Spinal cord (tissue), 10 donors: ENCODE measurements around the gene PLEKHG2. TPM values are rescaled to one million over a fixed set of nuclear protein-coding genes. Genes with fewer than 3 reads are reported as not detected.
A peak's percentile ranks its signal among the peaks of the same experiment; 100 is the strongest.

Source experiments
- DNase-seq, 6 donors: peaks; one replicate each; pipeline versions ENCODE4 v3.0.0 to v3.0.0-alpha.2; 2013 to 2015; ENCODE audit warnings: low spot score in 6 of 6, low read depth in 4 of 6
- H3K27ac ChIP-seq: one replicate; pipeline ENCODE4 v1.5.1; 2013; ENCODE audit warnings: low read depth, low read length, control low read depth
- H3K27me3 ChIP-seq: one replicate; pipeline ENCODE4 v1.6.1; 2013; ENCODE audit warnings: low read length; ENCODE audit not compliant: control insufficient read depth, insufficient read depth
- H3K36me3 ChIP-seq: one replicate; pipeline ENCODE4 v1.6.1; 2013; ENCODE audit warnings: low read length; ENCODE audit not compliant: control insufficient read depth, insufficient read depth
- H3K4me1 ChIP-seq: one replicate; pipeline ENCODE4 v1.6.1; 2013; ENCODE audit warnings: low read length; ENCODE audit not compliant: control insufficient read depth, insufficient read depth
- H3K4me3 ChIP-seq: one replicate; pipeline ENCODE4 v1.5.1; 2013; ENCODE audit warnings: low read depth, low read length, control low read depth
- H3K9me3 ChIP-seq: one replicate; pipeline ENCODE4 v1.6.1; 2013; ENCODE audit warnings: low read length; ENCODE audit not compliant: control insufficient read depth, insufficient read depth
- WGBS: methylation state at CpG from one replicate; pipeline ENCODE4 v1.1.5; 2013; ENCODE audit warnings: missing lambda C conversion rate; ENCODE audit not compliant: insufficient coverage; 5-methylcytosine and 5-hydroxymethylcytosine counted together
- polyA plus RNA-seq, 2 donors: library from polyadenylated mRNA; unstranded; fragments of 120-200 nt; gene quantifications; one replicate each; pipeline ENCODE4 v1.2.1, GENCODE V29; 2013; ENCODE audit not compliant: insufficient read length in 2 of 2
- total RNA-seq, 2 donors: library from RNA; depleted of rRNA in 1 of 2; stranded (reverse); fragments of 120-200 nt in 1 of 2; fragments of >200 nt in 1 of 2; gene quantifications; one replicate each; pipeline versions ENCODE4 v1.2.3 to v1.2.4, GENCODE V29; 2013 to 2014
- donor health status: healthy.

PLEKHG2 gene
- total and polyA plus RNA-seq, 4 donors = 14.2 to 58.2 (median 37.2) TPM

DNA sequence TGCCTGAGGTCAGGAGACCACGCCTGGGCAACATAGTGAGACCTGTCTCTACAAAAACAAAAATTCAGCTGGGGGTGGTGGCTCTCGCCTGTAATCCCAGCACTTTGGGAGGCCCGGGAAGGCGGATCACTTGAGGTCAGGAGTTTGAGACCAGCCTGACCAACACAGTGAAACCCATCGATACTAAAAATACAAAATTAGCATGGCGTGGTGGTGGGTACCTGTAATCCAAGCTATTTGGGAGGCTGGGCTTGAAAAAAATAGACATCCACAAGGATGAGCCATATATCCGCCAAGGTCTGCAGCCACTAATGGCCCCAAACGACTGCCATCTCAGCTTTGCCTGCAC is 20.2 kb downstream of the PLEKHG2 start:
- no peaks in the 10 kb centered on the region for H3K27me3 ChIP-seq

GRCh38 chr19:39433480-39434079 is 21.1 kb downstream of the PLEKHG2 start:
- 96% methylated on average over 4 of the region's 8 CpGs for whole genome bisulfite sequencing
- H3K27me3 ChIP-seq = no peaks in the 10 kb centered on the region
- no peaks in the 10 kb centered on the region for H3K9me3 ChIP-seq
- no peak overlapping the region for H3K4me3 ChIP-seq
- H3K27ac ChIP-seq = no peak overlapping the region
- H3K4me1 ChIP-seq = peaks cover 26% of the 10 kb centered on the region
- peaks cover 37% of the 10 kb centered on the region for H3K36me3 ChIP-seq
- DNase-seq = no peak

More for the DNA sequence above, 20.2 kb downstream of the PLEKHG2 start:
- Histone ChIP-seq H3K9me3 (no peaks in the 10 kb centered on the region), H3K4me3 (no peak overlapping the region), H3K27ac (no peak overlapping the region), H3K4me1 (peaks cover 32% of the 10 kb centered on the region), H3K36me3 (peaks cover 37% of the 10 kb centered on the region)
- no peak for DNase-seq
- 93% methylated on average over 4 of the region's 8 CpGs for WGBS

DNA sequence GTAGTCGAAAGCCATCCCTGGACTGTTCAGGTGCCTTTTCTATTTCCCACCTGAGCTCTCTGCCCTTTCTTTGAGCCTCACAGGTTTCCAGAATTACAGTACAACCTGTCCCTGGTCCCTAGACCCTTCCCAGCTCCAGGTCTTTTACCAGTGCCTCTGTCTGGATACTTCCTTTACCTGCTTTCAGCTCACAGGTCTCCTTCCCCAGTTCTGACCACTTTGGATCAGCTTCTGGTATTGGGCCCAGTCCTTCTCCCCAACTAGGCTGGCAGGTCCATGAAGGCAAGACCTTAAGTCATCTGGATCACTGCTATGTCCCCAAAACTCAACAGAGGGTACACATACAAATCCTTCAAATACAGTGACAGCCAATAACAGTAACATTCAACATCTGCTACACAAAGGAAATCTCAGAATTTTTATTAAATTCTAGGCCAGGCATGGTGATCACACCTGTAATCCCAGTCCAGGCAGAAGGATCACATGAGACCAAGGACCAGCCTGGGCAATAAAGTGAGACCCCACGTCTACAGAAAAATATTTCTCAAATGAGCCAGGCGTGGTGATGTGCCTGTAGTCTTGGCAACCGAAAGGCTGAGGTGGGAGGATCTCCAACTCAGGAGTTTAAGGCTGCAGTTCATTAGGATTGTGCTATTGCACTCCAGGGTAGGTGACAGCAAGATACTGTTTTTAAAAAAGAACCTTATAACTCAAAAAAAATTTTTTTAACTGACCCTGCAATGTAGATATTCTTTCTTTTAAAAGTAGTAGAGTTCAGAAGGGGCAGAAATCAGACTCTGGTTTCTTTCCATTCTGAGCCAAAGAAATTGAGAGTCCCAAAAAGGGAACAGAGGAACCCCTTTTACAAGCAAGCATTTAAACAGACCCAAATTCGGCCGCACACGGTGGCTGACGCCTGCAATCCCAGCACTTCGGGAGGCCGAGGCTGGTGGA is 21.9 kb downstream of the PLEKHG2 start:
- Histone ChIP-seq H3K36me3 (peaks cover 37% of the 10 kb centered on the region), H3K9me3 (no peaks in the 10 kb centered on the region), H3K27ac (no peak overlapping the region), H3K27me3 (no peaks in the 10 kb centered on the region), H3K4me3 (peak overlapping the region; percentile 84), H3K4me1 (peaks cover 22% of the 10 kb centered on the region)
- no peak for DNase-seq
- 55% methylated on average over 4 of the region's 10 CpGs for WGBS

GRCh38 chr19:39435499-39436349 is 23.3 kb downstream of the PLEKHG2 start, which contains the start of gene RPS16:
Gene RPS16, minus strand, starts transcription at chr19:39435949. Its CDS starts 54 bp downstream, at chr19:39435895.
- Histone ChIP-seq H3K4me1 (peaks cover 26% of the 10 kb centered on the region), H3K27ac (peak within 1 kb of the TSS; percentile 93), H3K4me3 (peak within 1 kb of the TSS; percentile 84), H3K27me3 (no peaks in the 10 kb centered on the region), H3K36me3 (peaks cover 37% of the 10 kb centered on the region), H3K9me3 (no peaks in the 10 kb centered on the region)
- DNase-seq = peak; percentile 83 to 99 (median 94)
- WGBS = 0% methylated on average over 54 of the region's 61 CpGs

DNA sequence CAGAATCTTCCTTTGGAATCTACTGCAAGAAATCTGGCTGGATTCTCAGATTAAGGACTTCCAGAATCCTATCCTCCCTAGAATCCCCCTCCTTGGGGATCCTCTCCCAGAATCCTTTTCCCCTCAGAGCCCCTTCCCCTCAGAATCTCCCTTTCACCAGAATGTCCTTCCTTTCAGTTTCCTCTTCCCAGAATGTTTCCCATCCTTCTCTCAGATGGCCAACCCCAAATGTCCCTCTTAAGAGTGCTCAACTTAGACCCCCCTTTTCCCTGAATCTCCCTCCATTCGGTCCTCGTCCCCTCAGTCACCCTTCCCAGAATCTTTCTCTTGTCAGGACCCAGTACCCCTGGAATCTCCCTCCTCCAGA is 23.9 kb downstream of the PLEKHG2 start:
- peaks cover 22% of the 10 kb centered on the region for H3K4me1 ChIP-seq
- 0% methylated on average over 2 of the region's 2 CpGs for WGBS
- no peaks in the 10 kb centered on the region for H3K9me3 ChIP-seq
- peak overlapping the region; percentile 93 for H3K27ac ChIP-seq
- DNase-seq = no peak
- H3K4me3 ChIP-seq = peak overlapping the region; percentile 84
- H3K27me3 ChIP-seq = no peaks in the 10 kb centered on the region
- H3K36me3 ChIP-seq = peaks cover 32% of the 10 kb centered on the region

DNA sequence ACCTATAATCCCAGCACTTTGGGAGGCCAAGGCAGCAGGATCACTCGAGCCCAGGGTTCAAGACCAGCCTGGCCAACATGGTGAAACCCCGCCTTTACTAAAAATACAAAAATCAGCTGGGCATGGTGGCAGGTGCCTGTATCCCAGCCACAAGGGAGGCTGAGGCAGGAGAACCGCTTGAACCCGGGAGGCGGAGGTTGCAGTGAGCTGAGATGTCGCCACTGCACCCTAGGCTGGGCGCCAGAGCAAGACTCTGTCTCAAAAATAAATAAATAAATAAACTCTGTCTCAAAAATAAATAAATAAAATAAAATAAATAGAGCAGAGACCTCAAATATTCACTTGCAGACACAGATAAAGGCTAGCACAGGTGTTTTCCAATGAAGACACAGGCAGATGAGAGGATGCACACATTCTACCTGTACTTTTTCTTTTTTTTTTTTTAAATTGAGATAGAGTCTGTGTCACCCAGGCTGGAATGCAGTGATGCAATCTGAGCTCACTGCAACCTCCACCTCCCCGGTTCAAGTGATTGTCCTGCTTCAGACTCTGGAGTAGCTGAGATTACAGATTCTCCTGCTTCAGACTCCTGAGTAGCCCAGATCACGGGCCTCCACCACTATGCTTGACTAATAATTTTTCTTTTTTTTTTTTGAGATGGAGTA is 25.9 kb downstream of the PLEKHG2 start:
- WGBS = 93% methylated on average over 3 of the region's 9 CpGs
- H3K36me3 ChIP-seq = peaks cover 12% of the 10 kb centered on the region
- H3K4me1 ChIP-seq = peaks cover 22% of the 10 kb centered on the region
- DNase-seq = no peak
- H3K27ac ChIP-seq = no peak overlapping the region
- no peaks in the 10 kb centered on the region for H3K9me3 ChIP-seq
- H3K27me3 ChIP-seq = no peaks in the 10 kb centered on the region
- no peak overlapping the region for H3K4me3 ChIP-seq

DNA sequence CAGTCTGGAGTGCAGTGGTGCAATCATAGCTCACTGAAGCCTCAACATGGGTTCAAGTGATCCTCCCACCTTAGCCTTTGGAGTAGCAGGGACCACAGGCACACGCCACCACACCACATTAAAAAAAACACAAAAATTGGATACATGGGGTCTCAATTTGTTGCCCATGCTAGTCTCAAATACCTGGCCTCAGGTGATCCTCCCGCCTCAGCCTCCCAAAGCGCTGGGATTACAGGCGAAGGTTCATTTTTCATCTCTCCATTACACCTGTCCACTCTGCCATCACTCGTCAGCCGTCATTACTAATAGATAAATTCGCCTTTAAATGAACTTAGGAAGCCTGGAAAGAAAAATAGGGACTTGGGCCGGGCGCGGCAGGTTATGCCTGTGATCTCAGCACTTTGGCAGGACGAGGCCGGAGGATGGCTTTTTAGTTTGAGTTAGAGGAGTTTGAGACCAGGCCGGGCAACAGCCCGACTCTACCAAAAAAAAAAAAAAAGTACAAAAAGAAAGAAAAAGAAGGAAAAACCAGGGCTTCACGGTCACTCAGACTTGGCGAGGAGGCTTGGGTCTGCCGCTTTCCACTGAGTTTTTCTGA is 32.2 kb downstream of the PLEKHG2 start:
- H3K27ac ChIP-seq = peak overlapping the region; percentile 90
- H3K4me3 ChIP-seq = peak overlapping the region; percentile 89
- WGBS = 10% methylated on average over 6 of the region's 17 CpGs
- peaks cover 23% of the 10 kb centered on the region for H3K4me1 ChIP-seq
- no peaks in the 10 kb centered on the region for H3K9me3 ChIP-seq
- no peak for DNase-seq
- peaks cover 26% of the 10 kb centered on the region for H3K36me3 ChIP-seq
- H3K27me3 ChIP-seq = no peaks in the 10 kb centered on the region

DNA sequence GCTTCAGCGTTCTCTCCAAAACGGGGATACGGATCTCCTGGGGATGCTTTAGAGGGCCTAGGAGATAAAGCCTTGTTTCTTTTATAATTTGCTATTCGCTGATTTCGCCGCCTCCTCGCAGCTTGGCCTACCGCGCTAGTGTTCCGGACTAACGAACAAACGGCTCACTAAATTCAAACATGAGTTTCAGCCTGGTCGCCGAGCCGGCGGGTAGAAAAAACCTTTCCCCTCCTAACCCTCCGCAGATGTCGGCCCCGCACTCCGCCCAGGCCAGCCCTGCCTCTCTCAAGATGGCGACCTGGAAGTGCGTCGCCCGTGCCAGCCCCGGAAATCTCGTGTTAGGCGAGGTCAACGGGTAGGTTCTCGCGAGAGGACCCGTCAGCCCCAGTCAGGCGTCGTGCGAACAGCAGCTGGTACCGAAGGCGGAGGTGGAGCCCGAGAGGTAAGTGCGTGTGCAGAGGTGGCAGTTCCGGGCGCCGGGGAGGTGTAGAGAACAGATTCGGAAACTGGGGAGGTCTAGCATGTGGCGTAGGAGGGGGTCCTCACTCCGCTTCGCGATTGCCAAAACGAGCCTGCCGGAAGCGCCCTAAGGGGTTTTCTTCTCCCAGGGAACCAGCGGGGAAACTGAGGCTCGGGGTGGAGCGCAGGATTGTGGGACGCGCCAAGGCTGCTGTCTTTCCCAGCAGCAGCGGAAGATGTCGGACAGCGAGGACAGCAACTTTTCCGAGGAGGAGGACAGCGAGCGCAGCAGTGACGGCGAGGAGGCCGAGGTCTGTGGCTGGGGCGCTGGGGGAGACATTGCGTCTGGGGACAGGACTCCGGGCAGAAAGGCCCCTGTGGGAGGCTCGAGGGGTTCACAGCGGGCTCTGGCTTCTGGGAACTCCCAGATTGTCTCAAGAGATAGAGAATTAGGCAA is 33.0 kb downstream of the PLEKHG2 start, which contains the start of gene SUPT5H:
Gene SUPT5H, plus strand, starts transcription at position 387 of the 916 bp plus-strand sequence. Its CDS starts 309 bp downstream, at position 696.
- Histone ChIP-seq H3K4me1 (peaks cover 20% of the 10 kb centered on the region), H3K36me3 (peaks cover 31% of the 10 kb centered on the region), H3K27ac (peak within 1 kb of the TSS; percentile 90), H3K27me3 (no peaks in the 10 kb centered on the region), H3K9me3 (no peaks in the 10 kb centered on the region), H3K4me3 (peak within 1 kb of the TSS; percentile 89)
- DNase-seq = peak; percentile 90 to 99 (median 94)
- under 1% methylated on average over 65 of the region's 68 CpGs for WGBS
